Cardiac septum (tissue), 1 donor: ENCODE data around the gene KDM1B. TPM values are rescaled to one million over a fixed set of nuclear protein-coding genes. Genes with fewer than 3 reads are reported as not detected.
"Not testable (repeated sequence)": the region's sequence is repeated elsewhere in the genome, so short reads cannot be mapped to it uniquely, and the experiment has no call there.

ENCODE experiments used
- DNase-seq: peaks from one replicate; pipeline ENCODE4 v3.0.0-alpha.2; 2020; ENCODE audit warnings: low spot score
- intact Hi-C: fragments of 100-400 bp; cut with DNase I; formaldehyde crosslinking; loops from one replicate; pipeline ENCODE4 v1.14.0; 2022
- total RNA-seq: library from RNA; stranded (reverse); fragmentation: NEBNext Ultra II Directional; extraction: Animal tissue kit (Norgen Biotek cat#: 25700); gene quantifications from one replicate; pipeline ENCODE4 v1.2.1, GENCODE V29; 2021
- donor health status: DM: no; HTN: no; CAD: no.

Gene KDM1B
- total RNA-seq, 1 donor from 2014 or later = 13.8 TPM

DNA sequence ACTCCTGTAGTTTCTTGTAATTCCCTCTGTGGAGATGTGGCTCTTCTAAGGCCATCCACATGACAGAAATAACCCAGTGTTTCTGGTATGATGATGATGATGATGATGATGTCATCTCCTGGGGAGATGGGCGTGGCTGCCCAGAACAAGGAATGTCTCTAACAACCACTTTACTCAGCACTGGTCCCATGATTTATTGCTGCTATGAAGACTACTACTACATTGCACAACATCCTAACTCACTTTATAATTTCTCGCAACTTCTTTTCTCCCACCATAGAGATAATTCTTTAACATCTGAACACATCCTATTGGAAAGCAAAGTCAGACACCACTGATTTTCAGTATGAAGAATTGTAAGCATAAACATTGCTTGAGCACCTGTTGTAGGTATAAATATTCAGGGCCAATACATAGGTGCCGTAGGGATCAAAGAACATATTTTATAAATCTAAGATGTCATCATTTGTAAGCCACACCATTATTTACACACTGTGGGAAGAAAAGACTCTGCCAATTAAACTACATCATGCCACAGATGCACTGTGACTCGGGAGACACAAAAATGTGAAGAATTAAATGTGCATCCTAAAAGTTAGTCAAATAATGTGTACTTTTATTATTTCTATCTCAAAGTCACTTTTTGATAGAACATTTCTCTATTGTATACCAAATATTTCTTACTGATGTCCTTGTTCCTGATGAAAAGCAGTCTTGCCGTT, 6.8 kb upstream of the KDM1B start:
- DNase-seq = no peak
- intact Hi-C loops = no loop called here

DNA sequence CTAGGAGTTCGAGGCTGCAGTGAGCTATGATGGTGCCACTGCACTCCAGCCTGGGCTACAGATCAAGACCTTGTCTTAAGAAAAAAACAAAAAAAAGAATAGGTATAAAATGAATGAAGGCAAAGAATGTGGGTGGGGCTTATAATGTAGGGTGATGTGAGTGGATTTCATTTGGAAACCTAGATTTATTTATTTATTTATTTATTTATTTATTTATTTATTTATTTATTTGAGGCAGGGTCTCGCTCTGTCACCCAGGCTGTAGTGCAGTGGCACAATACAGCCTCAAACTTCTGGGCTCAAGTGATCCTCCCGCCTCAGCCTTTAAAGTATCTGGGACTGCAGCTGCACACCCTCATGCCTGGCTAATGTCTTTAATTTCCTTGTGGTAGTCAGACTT, 3.8 kb upstream of the KDM1B start:
- not testable (repeated sequence) for DNase-seq
- intact Hi-C loops = loop anchor here (10.0 kb wide), 2 partner anchors 113 to 447 kb away; partner anchors contain the start of genes DEK and NUP153

DNA sequence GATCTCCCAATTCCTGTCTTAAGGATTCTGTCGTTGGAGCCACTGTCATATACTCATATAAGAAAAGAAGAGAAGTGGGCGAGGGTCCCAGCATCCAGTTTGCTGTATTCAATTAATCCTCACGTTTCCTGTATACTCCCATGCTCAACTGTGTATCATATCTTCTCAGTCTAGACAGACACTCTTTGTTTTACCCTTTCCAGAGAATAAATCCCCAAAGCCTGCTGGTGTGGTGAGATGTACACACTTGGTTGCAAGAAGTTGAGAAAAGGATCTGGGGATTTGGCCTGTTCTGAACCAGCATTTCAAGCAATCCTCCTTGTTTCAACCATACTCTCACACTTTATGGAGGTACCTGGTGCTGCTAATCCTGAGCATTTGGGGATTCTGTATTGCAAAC, 3.4 kb upstream of the KDM1B start:
- no peak for DNase-seq
- intact Hi-C loops = loop anchor here (10.0 kb wide), 2 partner anchors 113 to 447 kb away; partner anchors contain the start of genes DEK and NUP153

DNA sequence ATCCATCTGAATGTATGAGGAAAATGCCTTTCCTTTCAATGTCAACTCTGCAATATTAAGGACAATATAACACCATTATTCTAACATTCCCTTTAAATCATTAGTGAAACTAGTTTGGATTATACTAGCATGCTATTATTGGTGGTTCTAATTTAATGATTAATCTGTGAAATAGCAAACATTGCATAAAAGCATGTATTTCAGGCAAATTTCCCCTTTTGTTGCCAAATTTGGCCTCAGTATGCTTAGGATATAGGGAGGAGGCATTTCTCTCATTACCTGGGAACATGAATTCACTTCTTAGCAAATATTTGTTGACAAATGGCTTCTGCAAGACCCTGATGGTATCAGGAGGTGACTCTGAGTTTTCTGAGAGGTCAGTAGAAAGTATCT, 1.9 kb upstream of the KDM1B start:
- DNase-seq = no peak
- intact Hi-C loops = loop anchor here (10.0 kb wide), 2 partner anchors 111 to 449 kb away; partner anchors contain the start of genes DEK and NUP153

DNA sequence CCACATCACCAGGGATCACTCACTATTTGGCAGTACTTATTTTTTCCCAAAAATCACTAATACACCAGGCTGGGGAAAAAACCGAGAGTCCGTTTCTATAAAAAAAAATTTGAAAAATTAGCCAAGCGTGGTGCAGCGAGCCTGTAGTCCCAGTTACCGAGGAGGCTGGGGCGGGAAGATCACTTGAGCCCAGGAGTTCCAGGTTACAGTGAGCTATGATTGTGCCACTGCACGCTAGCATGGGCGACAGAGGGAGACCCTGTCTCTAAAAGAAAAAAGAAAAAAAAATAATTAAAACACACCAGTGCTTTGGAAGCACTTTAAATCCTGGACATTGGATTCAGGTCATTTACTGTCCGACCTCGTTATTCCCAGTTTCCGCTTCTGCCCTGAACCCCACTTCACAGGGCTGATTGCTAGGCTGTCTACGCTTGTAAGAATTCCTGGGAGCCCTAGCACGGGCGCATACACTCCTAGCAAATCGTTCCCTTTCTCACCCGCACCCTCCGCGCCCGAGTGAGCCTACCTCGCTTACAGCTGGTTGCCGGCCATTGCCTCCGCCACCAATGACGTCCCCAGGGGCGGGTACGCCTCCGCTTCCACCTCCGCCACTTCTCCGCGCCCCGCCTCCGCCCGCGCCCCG, 594 bp upstream of the KDM1B start, which contains the start of gene TPMT:
TPMT (minus strand) TSS at position 571 of the 643 bp plus-strand sequence. CDS start 5,950 bp downstream, outside the sequence.
- intact Hi-C loops = loop anchor here (10.0 kb wide), 2 partner anchors 110 to 450 kb away; partner anchors contain the start of genes DEK and NUP153
- DNase-seq = no peak

DNA sequence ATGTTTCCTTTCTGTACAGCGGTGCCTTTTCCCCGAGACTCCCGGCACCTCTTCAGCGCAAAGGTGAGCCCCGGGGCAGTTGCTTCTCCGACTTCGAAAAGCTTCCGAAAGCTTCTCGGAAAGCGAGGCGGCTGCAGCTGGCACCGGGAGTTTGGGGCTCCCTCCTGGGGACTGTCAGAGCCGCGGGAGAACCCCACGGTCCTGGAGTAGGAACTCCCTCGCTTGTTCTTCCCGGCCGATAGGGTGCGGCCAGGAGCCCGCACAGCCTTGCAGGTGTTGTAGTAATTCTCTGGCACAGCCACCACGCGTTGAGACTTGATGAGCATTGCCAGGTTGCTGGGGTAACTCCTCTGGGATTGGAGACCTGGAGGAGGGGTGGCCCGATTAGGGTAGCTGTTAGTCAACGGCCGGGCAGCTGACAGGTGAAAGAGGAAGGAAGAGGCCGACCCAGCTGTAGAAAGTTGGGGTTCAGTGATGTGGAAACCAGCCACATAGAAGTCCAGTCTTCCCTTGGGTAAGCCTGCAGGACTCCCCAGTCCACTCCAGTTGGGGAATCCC, 721 bp downstream of the KDM1B start:
- intact Hi-C loops = loop anchor here (10.0 kb wide), 2 partner anchors 109 to 451 kb away; partner anchors contain the start of genes DEK and NUP153
- peak; percentile 88 for DNase-seq

DNA sequence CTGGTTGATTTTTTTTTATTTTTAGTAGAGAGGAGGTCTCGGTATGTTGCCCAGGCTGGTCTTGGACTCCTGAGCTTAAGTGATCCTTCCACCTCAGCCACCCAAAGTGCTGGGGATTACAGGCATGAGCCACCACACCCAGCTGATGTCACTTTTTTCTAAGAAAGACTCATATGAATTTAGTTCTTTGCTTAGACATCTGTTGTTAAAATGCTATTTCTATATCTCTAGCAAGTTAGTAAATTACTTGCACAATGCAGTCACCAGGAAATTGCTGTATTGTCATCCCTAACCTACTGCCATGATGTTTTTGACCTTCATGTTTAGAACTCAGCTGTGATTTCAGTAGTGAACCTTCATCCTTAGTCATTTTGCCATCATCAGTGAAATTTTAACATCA, 5.7 kb downstream of the KDM1B start:
- intact Hi-C loops = no loop called here
- no peak for DNase-seq

DNA sequence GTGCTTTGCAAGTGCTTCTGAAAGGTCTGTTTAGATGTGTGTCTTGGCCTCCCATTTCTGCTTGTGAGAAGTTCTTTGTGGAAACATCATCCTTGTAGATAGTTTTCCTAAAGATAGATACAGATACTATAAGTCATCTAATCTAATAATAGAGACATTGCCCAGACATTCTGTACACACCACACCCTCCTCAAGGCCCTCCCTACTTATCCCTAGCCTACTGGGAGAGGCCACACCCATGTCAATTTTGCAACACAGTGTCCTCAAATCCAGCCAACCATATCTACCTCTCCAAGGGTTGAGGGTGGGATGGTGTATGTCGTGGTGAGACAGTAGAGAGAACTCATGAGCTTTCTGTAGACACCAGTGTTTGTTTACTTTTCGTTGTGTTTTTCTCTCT, 6.2 kb downstream of the KDM1B start:
- DNase-seq = no peak
- intact Hi-C loops = no loop called here

DNA sequence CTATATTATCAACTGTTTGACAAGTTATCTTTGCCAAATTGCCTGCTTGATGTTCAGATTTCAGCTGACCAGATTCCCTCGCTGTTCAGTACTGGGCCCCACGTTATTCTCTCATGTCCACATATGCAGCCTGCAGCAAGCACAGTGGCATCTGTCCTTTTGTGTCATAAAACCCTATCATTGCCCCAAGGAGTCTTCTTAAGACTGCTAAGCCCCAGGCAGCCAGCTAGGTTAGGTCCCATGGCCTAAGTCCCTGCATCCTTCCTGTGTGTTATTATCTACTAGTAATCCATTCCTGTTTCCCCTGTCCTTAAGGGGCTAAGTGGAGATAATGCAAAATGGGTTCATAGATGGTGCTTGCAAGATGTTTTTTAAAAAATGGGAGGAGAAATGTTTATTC, 7.2 kb downstream of the KDM1B start:
- intact Hi-C loops = no loop called here
- no peak for DNase-seq

DNA sequence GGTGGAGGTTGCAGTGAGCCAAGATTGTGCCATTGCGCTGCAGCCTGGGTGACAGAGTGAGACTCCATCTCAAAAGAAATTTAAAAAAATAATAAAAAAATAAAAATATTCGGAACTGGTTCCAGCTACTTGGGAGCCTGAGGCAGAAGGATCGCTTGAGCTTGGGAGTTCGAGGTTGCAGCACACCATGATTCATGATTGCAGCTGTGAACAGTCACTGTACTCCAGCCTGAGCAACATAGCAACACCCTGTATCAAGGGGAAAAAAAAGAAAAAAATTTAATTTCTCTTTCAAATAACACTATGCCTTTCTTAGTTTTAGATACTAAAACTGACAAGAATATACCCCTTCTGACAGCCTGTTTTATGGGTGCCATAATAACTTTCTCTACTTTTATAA, 10.5 kb downstream of the KDM1B start:
- no peak for DNase-seq
- intact Hi-C loops = no loop called here

DNA sequence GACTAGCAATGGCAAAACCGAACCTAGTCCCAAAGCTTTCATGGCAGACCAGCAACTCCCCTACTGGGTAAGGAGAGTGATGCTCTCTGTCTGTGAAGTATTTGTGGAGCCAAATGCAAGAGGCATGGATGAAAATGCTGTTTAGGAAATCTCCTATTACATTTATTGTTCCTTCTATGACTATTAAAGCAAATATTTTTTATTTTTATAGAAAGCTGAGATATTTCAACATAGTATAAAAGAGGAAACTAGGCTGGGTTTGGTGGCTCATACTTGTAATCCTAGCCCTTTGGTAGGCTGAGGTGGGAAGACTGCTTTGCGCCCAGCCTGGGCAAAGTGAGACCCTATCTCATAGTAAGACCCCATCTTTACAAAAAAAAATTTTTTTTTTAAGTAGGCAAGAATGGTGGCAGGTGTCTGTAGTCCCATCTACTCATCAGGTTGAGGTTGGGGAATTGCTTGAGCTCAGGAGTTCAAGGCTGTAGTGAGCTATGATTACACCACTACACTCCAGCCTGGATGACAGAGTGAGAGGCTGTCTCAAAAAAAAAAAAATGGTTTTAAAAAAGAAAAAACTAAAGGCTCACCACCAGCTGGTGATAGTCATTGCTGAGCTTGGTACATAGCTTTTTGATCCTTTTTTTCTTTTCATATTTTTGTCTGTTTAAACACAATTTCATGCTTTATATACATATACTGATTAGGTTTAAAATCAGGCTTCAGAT, 11.3 kb downstream of the KDM1B start:
- intact Hi-C loops = no loop called here

DNA sequence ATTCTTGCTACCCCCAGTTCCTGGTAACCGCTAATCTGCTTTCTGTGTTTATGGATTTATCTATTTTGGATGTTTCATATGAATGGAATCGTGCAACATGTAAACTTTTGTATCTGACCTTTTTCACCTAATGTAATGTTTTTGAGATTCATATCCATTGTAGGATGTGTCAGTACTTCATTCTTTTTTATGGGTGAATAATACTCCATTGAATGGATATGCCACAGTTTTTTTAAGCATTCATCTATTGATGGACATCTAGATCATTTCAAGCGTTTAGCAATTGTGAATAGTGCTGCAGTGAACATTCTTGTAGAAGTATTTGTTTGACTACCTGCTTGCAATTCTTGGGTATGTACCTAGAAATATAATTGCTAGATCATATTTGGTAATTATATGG, 13.0 kb downstream of the KDM1B start:
- intact Hi-C loops = no loop called here
- DNase-seq = no peak

More for the DNA sequence above, 11.3 kb downstream of the KDM1B start:
- DNase-seq = no peak

DNA sequence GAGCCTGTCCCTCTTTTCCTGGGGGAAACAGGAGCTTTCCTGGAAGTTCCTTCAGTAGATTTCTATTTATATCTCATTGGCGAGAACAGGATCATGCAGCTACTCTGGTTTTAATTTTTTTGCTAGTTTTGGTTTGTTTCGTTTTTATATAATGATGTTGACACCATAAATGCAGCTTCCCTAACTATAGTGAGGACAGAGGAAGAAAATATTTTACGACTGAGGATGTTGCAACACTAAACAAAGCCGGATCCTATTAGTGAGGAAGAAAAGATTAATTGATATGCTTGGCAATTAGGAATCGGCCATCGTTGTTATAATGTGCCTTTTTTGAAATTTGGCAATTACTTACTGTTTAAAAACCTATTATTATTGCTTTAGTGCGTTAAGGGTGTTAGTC, 16.6 kb downstream of the KDM1B start:
- intact Hi-C loops = no loop called here
- no peak for DNase-seq

DNA sequence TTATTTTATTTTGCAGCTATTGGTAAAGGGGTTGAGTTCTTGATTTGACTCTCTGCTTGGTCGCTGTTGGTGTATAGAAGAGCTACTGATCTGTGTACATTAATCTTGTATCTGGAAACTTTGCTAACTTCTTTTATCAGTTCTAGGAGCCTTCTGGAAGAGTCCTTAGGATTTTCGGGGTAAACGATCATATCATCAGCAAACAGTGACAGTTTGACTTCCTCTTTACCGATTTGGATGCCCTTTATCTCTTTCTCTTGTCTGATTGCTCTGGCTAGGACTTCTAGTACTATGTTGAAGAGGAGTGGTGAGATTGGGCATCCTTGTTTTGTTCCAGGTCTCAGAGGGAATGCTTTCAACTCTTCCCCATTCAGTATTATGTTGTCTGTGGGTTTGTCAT, 21.0 kb downstream of the KDM1B start:
- DNase-seq, intact Hi-C loops: not testable (repeated sequence)

DNA sequence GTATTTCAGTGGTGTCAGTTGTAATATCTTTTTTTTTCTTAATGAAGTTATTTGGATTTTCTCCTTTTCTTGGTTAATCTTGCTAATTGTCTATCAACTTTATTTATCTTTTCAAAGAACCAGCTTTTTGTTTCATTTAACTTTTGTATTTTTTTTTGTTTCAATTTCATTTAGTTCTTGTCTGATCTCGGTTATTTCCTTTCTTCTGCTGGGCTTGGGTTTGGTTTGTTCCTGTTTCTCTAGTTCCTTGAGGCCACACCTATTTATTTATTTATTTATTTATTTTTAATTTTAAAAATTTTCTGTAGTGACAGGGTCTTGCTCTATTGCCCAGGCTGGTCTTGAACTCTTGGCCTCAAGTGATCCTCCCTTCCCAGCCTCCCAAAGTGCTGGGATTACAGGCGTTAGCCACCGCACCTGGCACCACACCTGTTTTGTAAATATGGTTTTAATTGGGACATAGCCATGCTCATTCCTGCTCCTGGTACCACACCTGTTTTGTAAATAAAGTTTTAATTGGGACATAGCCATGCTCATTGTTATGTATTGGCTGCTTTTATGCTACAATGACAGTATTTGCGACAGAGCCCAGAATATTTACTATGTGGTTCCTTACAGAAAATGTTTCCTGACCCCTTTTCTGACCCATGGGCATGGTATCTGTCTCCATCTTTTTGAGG, 22.2 kb downstream of the KDM1B start:
- no peak for DNase-seq
- intact Hi-C loops = no loop called here

DNA sequence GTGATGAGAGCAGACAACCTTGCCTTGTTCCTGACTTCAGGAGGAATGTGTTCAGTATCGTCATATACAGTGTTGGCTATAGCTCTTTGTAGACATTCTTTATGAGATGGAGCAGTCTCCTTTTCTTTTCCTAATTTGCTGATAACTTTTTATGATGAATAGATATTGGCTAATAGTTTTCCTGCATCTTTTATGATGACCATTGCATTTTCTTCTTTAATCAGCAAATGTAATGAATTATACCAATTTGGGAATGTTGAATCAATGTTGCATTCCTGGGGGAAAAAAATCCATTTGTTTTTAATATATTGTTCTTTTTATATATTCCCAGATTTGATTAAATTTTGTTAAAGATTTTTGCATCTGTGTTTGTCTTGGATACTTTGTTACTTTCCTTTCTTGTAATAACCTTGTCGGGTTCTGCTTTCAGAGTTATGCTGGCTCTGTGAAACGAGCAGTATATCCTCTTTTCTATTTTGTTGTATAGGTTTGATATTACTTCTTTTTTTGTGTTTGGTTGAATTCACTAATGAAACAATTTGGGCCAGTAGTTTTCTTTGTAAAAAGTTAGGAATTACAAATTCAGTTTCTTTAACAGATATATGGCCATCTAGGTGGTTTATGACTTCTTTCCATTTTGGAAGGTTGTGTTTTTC, 23.9 kb downstream of the KDM1B start:
- intact Hi-C loops = no loop called here
- no peak for DNase-seq

DNA sequence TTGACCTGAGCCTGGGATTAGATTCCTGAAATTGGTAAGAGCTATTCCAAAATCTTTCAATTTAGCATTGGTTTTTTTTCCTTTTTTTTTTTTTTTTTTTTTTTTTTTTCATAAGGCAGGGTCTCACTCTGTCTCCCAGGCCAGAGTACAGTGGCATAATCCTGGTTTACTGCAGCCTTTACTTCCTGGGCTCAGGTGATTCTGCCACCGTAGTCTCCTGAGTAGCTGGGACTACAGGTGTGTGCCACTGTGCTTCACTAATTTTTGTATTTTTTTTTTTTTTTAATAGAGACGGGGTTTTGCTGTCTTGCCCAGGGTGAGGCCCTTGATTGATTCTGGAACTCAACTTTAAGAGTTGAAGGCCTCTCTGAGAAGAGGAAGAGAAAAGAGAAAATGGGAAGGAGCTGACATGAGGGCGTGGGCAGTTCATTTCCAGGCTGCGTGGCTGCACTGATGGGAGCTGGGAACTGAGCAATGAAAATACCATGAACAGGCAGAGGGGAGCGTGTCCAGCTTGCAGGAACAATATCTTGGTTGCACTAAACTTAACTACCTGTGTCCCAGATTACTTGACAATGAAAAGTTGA, 24.6 kb downstream of the KDM1B start:
- intact Hi-C loops = no loop called here
- DNase-seq = peak; percentile 78

DNA sequence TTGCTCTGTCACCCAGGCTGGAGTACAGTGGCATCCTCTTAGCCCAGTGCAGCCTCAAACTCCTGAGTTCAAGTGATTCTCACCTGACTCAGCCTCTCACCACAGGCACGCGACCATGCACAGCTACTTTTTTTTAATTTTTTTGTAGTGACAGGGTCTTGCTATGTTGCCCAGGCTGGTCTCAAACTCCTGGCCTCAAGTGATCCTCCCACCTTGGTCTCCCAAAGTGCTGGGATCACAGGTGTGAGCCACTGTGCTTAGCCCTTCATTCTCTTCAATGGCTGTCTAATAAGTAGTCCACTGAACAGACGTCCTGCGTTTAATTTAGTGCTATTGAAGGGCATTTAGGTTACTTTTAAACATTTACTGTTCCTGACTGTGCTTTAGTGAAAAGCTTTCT, 27.3 kb downstream of the KDM1B start:
- intact Hi-C loops = no loop called here

DNA sequence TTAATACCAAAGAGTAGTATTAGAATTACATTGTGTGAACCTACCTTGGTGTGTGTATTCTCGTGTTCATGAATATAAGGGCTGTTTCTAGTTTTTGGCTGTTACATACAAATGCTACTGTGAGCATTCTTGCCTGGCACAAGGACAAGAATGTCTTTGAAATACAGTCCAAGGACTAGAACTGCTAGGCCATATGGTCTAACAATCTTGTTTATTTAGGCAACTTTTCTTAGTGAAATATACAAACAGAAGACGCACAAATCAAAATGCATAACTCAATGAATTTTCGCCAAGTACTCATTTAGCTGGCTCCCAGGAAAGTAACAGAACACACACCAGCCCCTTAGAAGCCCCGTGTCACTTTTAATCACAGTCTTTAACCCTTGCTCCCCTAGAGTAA, 28.5 kb downstream of the KDM1B start:
- DNase-seq = no peak
- intact Hi-C loops = no loop called here

More for the DNA sequence above, 27.3 kb downstream of the KDM1B start:
- DNase-seq = no peak
